IPS-15b (cell line): Measurements from ENCODE around the gene TRAPPC3.

Source experiments
- H3K27me3 ChIP-seq: one replicate; pipeline ENCODE4 v1.6.1; 2013; ENCODE audit warnings: low read length; ENCODE audit not compliant: control insufficient read depth, insufficient read depth
- H3K36me3 ChIP-seq: one replicate; pipeline ENCODE4 v1.6.1; 2013; ENCODE audit warnings: low read length; ENCODE audit not compliant: control insufficient read depth, insufficient read depth
- H3K4me1 ChIP-seq: one replicate; pipeline ENCODE4 v1.6.1; 2013; ENCODE audit warnings: mild to moderate bottlenecking, low read length; ENCODE audit not compliant: control insufficient read depth, insufficient read depth
- H3K4me3 ChIP-seq: one replicate; pipeline ENCODE4 v1.5.1; 2013; ENCODE audit warnings: low read depth, low read length
- H3K9ac ChIP-seq: one replicate; pipeline ENCODE4 v1.6.1; 2013; ENCODE audit warnings: low read depth, mild to moderate bottlenecking, low read length
- H3K9me3 ChIP-seq: one replicate; pipeline ENCODE4 v1.6.1; 2013; ENCODE audit warnings: mild to moderate bottlenecking, low read length; ENCODE audit not compliant: control insufficient read depth, insufficient read depth

The TRAPPC3 gene

GRCh38 chr1:36175137-36176095 lies 26.1 kb upstream of the TRAPPC3 start:
- H3K27me3 ChIP-seq: peaks cover 17% of the 10 kb centered on the region
- H3K9me3 ChIP-seq: no peaks in the 10 kb centered on the region
- peak overlapping the region; percentile 54 for H3K4me3 ChIP-seq
- peaks cover 16% of the 10 kb centered on the region for H3K36me3 ChIP-seq
- peak overlapping the region; percentile 65 for H3K9ac ChIP-seq
- H3K4me1 ChIP-seq: peaks cover 12% of the 10 kb centered on the region

- peaks cover 12% of the 10 kb centered on the region for H3K4me1 ChIP-seq
- H3K27me3 ChIP-seq: peaks cover 14% of the 10 kb centered on the region
- no peak overlapping the region for H3K4me3 ChIP-seq
- peaks cover 16% of the 10 kb centered on the region for H3K36me3 ChIP-seq
- no peaks in the 10 kb centered on the region for H3K9me3 ChIP-seq
- H3K9ac ChIP-seq: no peak overlapping the region
These were observed 25.4 kb upstream of the TRAPPC3 start for GRCh38 chr1:36174713-36175112.

GRCh38 chr1:36172983-36173382 lies 23.7 kb upstream of the TRAPPC3 start:
- Histone ChIP-seq H3K4me3 (no peak overlapping the region), H3K4me1 (peaks cover 12% of the 10 kb centered on the region), H3K9me3 (no peaks in the 10 kb centered on the region), H3K36me3 (peaks cover 16% of the 10 kb centered on the region), H3K27me3 (peaks cover 13% of the 10 kb centered on the region), H3K9ac (no peak overlapping the region)

GRCh38 chr1:36172017-36172747 lies 22.9 kb upstream of the TRAPPC3 start:
- peaks cover 10% of the 10 kb centered on the region for H3K4me1 ChIP-seq
- no peak overlapping the region for H3K9ac ChIP-seq
- H3K27me3 ChIP-seq: peaks cover 10% of the 10 kb centered on the region
- H3K36me3 ChIP-seq: peaks cover 16% of the 10 kb centered on the region
- no peaks in the 10 kb centered on the region for H3K9me3 ChIP-seq
- no peak overlapping the region for H3K4me3 ChIP-seq

- no peak overlapping the region for H3K9ac ChIP-seq
- H3K4me3 ChIP-seq: no peak overlapping the region
- H3K27me3 ChIP-seq: peaks cover 4% of the 10 kb centered on the region
- peaks cover 7% of the 10 kb centered on the region for H3K4me1 ChIP-seq
- peaks cover 16% of the 10 kb centered on the region for H3K36me3 ChIP-seq
- H3K9me3 ChIP-seq: no peaks in the 10 kb centered on the region
These were observed 21.5 kb upstream of the TRAPPC3 start for GRCh38 chr1:36170643-36171412.

GRCh38 chr1:36168514-36168913 lies 19.2 kb upstream of the TRAPPC3 start:
- no peaks in the 10 kb centered on the region for H3K4me1 ChIP-seq
- no peak overlapping the region for H3K4me3 ChIP-seq
- H3K9me3 ChIP-seq: no peaks in the 10 kb centered on the region
- H3K9ac ChIP-seq: no peak overlapping the region
- peaks cover 16% of the 10 kb centered on the region for H3K36me3 ChIP-seq
- H3K27me3 ChIP-seq: no peaks in the 10 kb centered on the region

GRCh38 chr1:36166938-36167905 lies 17.9 kb upstream of the TRAPPC3 start:
- H3K27me3 ChIP-seq: no peaks in the 10 kb centered on the region
- peaks cover 5% of the 10 kb centered on the region for H3K36me3 ChIP-seq
- H3K4me1 ChIP-seq: no peaks in the 10 kb centered on the region
- no peak overlapping the region for H3K4me3 ChIP-seq
- H3K9ac ChIP-seq: no peak overlapping the region
- no peaks in the 10 kb centered on the region for H3K9me3 ChIP-seq

- Histone ChIP-seq H3K4me3 (no peak overlapping the region), H3K9me3 (no peaks in the 10 kb centered on the region), H3K4me1 (peaks cover 5% of the 10 kb centered on the region), H3K9ac (no peak overlapping the region), H3K36me3 (peaks cover 4% of the 10 kb centered on the region), H3K27me3 (no peaks in the 10 kb centered on the region)
These were observed 16.9 kb upstream of the TRAPPC3 start for GRCh38 chr1:36166136-36166535.

GRCh38 chr1:36165145-36165544 lies 15.9 kb upstream of the TRAPPC3 start:
- Histone ChIP-seq H3K27me3 (no peaks in the 10 kb centered on the region), H3K9me3 (no peaks in the 10 kb centered on the region), H3K4me1 (peaks cover 5% of the 10 kb centered on the region), H3K36me3 (no peaks in the 10 kb centered on the region), H3K4me3 (no peak overlapping the region), H3K9ac (no peak overlapping the region)

GRCh38 chr1:36164361-36164760 lies 15.1 kb upstream of the TRAPPC3 start:
- no peak overlapping the region for H3K9ac ChIP-seq
- H3K36me3 ChIP-seq: no peaks in the 10 kb centered on the region
- H3K27me3 ChIP-seq: no peaks in the 10 kb centered on the region
- H3K4me1 ChIP-seq: peaks cover 5% of the 10 kb centered on the region
- no peak overlapping the region for H3K4me3 ChIP-seq
- no peaks in the 10 kb centered on the region for H3K9me3 ChIP-seq
